ENCODE results near the gene OR2V1. TPM values are rescaled to one million over a fixed set of nuclear protein-coding genes. Genes with fewer than 3 reads are reported as not detected.
"Not testable (repeated sequence)": the region's sequence is repeated elsewhere in the genome, so short reads cannot be mapped to it uniquely, and the experiment has no call there.

The OR2V1 gene
- total and polyA plus RNA-seq, 3 donors from 2014 or later = not detected

DNA sequence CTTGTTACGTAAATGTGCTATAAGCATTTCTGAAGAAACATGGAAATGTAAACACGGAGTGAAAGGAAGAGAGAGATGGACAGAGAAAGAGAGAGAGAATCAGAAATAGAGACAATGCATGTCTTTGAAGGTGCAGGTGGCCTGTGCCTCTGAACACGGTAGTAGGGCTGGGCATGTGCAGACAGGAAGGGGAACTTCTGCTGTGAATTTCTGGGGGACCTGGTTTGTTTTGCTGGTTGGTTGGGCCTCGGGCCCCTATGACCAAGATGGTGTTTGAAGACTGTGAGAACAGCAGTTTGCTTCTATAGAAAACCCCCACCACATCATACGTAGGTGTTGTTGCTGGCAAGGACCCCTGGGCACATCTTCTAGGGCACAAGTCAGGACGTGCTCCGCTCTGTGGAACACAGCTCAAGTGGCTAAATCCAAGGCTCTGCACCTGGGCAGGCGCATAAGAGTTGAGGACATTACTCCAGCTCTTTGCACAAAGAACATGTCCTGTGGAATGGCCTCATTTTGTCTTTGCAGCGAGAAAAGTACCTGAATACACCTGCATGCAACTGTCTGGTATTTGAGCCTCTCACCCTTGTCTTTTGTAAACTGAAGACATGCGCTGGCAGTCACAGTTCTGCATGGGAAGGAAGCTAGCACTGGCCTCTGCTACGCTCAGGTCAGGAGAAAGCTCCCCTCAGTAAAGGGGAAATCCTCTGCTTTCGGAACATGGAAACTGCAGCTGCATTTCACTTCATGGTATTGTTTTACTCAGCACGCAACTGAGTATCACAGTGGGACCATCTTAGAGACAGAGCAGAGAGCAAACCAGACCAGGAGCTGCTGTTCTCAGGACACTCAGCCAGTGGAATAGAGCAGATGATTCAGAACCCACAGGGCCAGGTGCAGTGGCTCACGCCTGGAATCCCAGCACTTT is 19.1 kb upstream of the OR2V1 start:
- 85 to 86% methylated on average over 10 to 14 of the region's 14 CpGs for WGBS, 2 donors
- intact Hi-C loops (cut with DNase I; ENCODE audit: low total_unique reads) = no loop called here
- H3K27ac ChIP-seq = no peak overlapping the region
- H3K4me3 ChIP-seq = no peak overlapping the region
- no peaks in the 10 kb centered on the region for H3K9me3 ChIP-seq
- no peaks in the 10 kb centered on the region for H3K36me3 ChIP-seq (ENCODE audit: low read depth, missing control alignments)
- no peaks in the 10 kb centered on the region for H3K27me3 ChIP-seq
- TF ChIP-seq, protein P1, sequence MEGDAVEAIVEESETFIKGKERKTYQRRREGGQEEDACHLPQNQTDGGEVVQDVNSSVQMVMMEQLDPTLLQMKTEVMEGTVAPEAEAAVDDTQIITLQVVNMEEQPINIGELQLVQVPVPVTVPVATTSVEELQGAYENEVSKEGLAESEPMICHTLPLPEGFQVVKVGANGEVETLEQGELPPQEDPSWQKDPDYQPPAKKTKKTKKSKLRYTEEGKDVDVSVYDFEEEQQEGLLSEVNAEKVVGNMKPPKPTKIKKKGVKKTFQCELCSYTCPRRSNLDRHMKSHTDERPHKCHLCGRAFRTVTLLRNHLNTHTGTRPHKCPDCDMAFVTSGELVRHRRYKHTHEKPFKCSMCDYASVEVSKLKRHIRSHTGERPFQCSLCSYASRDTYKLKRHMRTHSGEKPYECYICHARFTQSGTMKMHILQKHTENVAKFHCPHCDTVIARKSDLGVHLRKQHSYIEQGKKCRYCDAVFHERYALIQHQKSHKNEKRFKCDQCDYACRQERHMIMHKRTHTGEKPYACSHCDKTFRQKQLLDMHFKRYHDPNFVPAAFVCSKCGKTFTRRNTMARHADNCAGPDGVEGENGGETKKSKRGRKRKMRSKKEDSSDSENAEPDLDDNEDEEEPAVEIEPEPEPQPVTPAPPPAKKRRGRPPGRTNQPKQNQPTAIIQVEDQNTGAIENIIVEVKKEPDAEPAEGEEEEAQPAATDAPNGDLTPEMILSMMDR (IDR thresholded peaks at IDR 0.05) = no peak
- no peak for TF ChIP-seq POLR2A (IDR thresholded peaks at IDR 0.05)
- H3K4me1 ChIP-seq = no peaks in the 10 kb centered on the region
- no peak for DNase-seq

DNA sequence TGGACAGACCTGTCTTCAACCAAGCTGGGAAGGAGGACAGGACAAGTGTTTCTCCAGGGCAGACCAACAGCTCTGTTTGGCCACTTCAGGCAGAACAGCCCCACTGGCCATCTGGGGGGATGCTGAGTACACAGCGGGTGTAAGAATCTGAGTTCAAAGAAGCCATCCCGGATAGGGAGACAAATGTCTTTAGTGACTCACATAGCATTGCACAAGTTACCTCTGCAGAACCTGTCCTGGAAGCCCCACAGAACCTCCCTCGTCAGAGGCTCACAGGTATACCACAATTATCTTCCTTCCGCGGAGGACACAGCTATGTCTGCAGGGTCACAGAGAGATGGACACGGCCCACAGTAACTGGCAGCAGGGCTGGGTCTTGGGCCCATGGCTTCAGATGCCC is 18.4 kb upstream of the OR2V1 start:
- Histone ChIP-seq H3K4me3 (no peak overlapping the region), H3K27me3 (no peaks in the 10 kb centered on the region), H3K27ac (no peak overlapping the region), H3K9me3 (no peaks in the 10 kb centered on the region), H3K36me3 (ENCODE audit: low read depth, missing control alignments) (no peaks in the 10 kb centered on the region), H3K4me1 (no peaks in the 10 kb centered on the region)
- 79 to 83% methylated on average over 6 of the region's 6 CpGs for WGBS, 2 donors
- no peak for TF ChIP-seq POLR2A (IDR thresholded peaks at IDR 0.05)
- TF ChIP-seq, protein P1 (IDR thresholded peaks at IDR 0.05) = no peak
- intact Hi-C loops (cut with DNase I; ENCODE audit: low total_unique reads) = no loop called here
- no peak for DNase-seq

DNA sequence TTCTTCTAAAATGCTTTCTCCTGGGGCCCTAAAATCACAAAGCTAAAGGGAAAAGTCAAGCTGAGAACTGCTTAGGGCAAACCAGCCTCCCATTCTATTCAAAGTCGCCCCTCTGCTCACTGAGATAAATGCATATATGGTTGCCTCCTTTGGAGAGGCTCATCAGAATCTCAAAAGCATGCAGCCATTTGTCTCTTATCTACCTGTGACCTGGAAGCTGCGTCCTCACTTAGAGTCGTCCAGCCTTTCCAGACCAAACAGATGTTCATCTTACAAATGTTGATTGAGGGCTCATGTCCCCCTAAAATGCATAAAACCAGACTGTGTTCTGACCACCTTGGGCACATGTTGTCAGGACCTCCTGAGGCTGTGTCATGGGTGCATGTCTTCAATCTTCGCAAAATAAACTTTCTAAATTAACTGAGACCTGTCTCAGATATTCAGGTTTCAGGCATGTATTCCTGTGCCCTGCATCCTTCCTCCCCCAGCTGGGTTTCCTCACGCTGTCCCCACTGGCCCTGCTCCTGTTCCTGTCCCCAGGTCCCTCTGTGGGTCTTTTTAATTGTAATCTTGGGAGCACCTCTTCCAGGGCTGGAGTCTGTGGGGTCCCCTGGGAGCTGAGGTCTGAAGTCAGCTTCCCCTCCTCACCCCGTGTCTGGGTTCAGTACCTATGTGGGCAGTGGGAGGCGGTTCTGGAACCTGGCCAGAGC is 16.1 kb upstream of the OR2V1 start, which contains the start of gene OR2V2:
Gene OR2V2, plus strand, starts transcription at position 660 of the 710 bp plus-strand sequence. CDS start 7,357 bp downstream, outside the sequence.
- H3K4me1 ChIP-seq; H3K27me3 ChIP-seq; H3K4me3 ChIP-seq; DNase-seq; H3K27ac ChIP-seq; H3K9me3 ChIP-seq; H3K36me3 ChIP-seq (ENCODE audit: low read depth, missing control alignments); intact Hi-C loops (cut with DNase I; ENCODE audit: low total_unique reads): not testable (repeated sequence)
- WGBS, 2 donors = 52 to 64% methylated on average over 5 to 7 of the region's 7 CpGs

DNA sequence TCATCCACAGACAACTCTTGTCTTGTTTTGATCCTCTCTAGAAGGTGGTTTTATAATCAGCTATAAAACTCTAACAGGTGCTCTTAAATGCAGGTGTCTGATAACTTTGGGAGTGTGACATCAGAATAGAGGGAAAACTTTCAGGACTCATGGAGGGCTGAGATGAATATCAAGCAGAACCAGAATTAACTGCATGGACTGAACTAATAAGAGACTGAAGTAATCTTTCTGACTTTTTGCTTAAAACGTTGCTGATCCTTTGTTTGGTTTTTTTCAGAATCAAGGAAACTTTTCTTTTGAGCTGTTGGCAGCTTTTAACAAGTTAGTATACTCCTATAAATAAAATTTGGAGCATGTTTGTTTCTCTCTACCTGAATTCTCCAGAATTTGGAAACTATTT is 14.2 kb upstream of the OR2V1 start:
- Histone ChIP-seq H3K4me3 (no peak overlapping the region), H3K27ac (no peak overlapping the region), H3K4me1 (no peaks in the 10 kb centered on the region), H3K36me3 (ENCODE audit: low read depth, missing control alignments) (no peaks in the 10 kb centered on the region), H3K27me3 (no peaks in the 10 kb centered on the region), H3K9me3 (no peaks in the 10 kb centered on the region)
- DNase-seq = no peak
- intact Hi-C loops (cut with DNase I; ENCODE audit: low total_unique reads) = no loop called here
- TF ChIP-seq, protein P1 (IDR thresholded peaks at IDR 0.05) = no peak
- no peak for TF ChIP-seq POLR2A (IDR thresholded peaks at IDR 0.05)
- WGBS, 2 donors = 55 to 59% methylated on average over 1 of the region's 1 CpG

DNA sequence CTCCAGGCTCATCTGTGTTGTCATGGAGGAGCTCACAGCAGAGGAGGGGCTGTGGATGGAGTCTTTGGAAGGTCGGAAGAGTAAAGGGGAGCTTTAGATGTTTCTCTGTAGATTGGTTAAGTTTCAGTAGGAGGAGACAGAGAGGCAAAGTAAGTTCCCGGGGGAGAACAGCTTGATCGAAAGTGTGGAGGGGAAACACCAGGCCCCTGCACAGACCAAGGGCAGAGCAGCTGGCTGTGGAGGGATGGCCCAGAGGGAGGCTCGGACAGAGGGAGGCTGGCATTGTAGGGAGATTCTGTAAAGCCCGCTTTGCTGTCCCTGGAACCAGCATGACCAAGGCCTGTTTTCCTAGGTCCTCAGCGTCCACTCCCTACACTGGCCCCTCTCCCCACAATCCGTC is 11.1 kb upstream of the OR2V1 start:
- no peaks in the 10 kb centered on the region for H3K27me3 ChIP-seq
- 67 to 78% methylated on average over 7 of the region's 7 CpGs for WGBS, 2 donors
- H3K36me3 ChIP-seq (ENCODE audit: low read depth, missing control alignments) = no peaks in the 10 kb centered on the region
- intact Hi-C loops (cut with DNase I; ENCODE audit: low total_unique reads) = no loop called here
- TF ChIP-seq, protein P1 (IDR thresholded peaks at IDR 0.05) = no peak
- TF ChIP-seq POLR2A (IDR thresholded peaks at IDR 0.05) = no peak
- no peak overlapping the region for H3K27ac ChIP-seq
- no peak overlapping the region for H3K4me3 ChIP-seq
- no peaks in the 10 kb centered on the region for H3K4me1 ChIP-seq
- DNase-seq = no peak
- H3K9me3 ChIP-seq = no peaks in the 10 kb centered on the region

Measured in testis (tissue), 3 donors.